Neural progenitor cell (in vitro differentiated cells): ENCODE measurements around the gene BARX1.

ENCODE experiments used
- EZH2 ChIP-seq: fragments of 200-600 bp; sonication (generic); IDR thresholded peaks from 2 replicates; pipeline ENCODE4 v1.6.1; 2017; ENCODE audit warnings: antibody characterized with exemption, mild to moderate bottlenecking, moderate library complexity
- TF ChIP-seq, protein P1 (sequence below): fragments of 200-600 bp; sonication (generic); IDR thresholded peaks from 2 replicates; pipeline ENCODE4 v1.5.1; 2017; ENCODE audit warnings: antibody characterized with exemption, mild to moderate bottlenecking

DNA sequence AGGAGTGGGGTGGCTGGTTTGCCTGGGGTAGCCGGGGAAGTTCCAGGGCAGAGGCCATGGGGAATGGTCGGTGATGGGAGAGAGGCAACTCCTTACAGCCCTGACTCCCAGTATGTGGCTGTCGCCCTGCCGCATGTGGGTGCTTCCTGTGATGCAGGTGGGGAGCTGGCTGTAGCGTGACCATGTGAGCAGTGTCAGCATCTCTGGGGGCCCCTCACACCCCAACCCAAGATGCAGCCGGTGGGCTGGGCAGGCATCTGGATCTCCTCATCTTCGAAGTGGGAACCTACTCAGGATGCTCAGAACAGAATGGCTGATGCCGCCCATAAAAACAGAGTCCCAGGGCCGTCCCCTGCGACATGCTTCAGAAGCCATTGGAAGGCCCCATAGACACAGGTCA is 45.0 kb downstream of the BARX1 start:
- TF ChIP-seq, protein P1, sequence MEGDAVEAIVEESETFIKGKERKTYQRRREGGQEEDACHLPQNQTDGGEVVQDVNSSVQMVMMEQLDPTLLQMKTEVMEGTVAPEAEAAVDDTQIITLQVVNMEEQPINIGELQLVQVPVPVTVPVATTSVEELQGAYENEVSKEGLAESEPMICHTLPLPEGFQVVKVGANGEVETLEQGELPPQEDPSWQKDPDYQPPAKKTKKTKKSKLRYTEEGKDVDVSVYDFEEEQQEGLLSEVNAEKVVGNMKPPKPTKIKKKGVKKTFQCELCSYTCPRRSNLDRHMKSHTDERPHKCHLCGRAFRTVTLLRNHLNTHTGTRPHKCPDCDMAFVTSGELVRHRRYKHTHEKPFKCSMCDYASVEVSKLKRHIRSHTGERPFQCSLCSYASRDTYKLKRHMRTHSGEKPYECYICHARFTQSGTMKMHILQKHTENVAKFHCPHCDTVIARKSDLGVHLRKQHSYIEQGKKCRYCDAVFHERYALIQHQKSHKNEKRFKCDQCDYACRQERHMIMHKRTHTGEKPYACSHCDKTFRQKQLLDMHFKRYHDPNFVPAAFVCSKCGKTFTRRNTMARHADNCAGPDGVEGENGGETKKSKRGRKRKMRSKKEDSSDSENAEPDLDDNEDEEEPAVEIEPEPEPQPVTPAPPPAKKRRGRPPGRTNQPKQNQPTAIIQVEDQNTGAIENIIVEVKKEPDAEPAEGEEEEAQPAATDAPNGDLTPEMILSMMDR: no peak
- no peak for TF ChIP-seq EZH2
